HL-60 (cell line): Measurements from ENCODE around the gene OR10J4.

ENCODE experiments used
- DNase-seq, 2 experiments: peaks; one replicate each; pipeline ENCODE4 v3.0.0-alpha.2; 2010 to 2020; ENCODE audit warnings: low read depth in 1 of 2, low spot score in 1 of 2
- H3K27ac ChIP-seq: fragments of 250-450 bp; sonication (Bioruptor Pico); replicated peaks from 2 replicates; pipeline ENCODE4 v1.5.1; 2020; ENCODE audit warnings: mild to moderate bottlenecking, moderate library complexity
- H3K27me3 ChIP-seq: fragments of 250-450 bp; sonication (Bioruptor Pico); 2 replicates; pipeline ENCODE4 v1.5.1; 2021; ENCODE audit warnings: mild to moderate bottlenecking, moderate library complexity; ENCODE audit not compliant: insufficient read depth, poor library complexity, severe bottlenecking
- H3K4me3 ChIP-seq: replicated peaks from 2 replicates; pipeline ENCODE4 v1.5.1; 2011; ENCODE audit warnings: mild to moderate bottlenecking, control low read depth, low read length; ENCODE audit not compliant: insufficient read depth
- GABPA ChIP-seq: IDR thresholded peaks from 2 replicates; pipeline ENCODE4 v1.6.1; 2012; ENCODE audit warnings: low read depth
- POLR2AphosphoS5 ChIP-seq: IDR thresholded peaks from 2 replicates; pipeline ENCODE4 v1.6.1; 2012; ENCODE audit warnings: low read depth
- SPI1 ChIP-seq: IDR thresholded peaks from 2 replicates; pipeline ENCODE4 v1.6.1; 2012; ENCODE audit warnings: low read depth, mild to moderate bottlenecking, borderline replicate concordance
- long read RNA-seq: library from polyadenylated mRNA; unstranded; transcript quantifications from one replicate; pipeline ENCODE4 v2.0.0, GENCODE V29; 2020
- TF ChIP-seq, protein P1 (sequence below): IDR thresholded peaks from 2 replicates; pipeline ENCODE4 v1.6.1; 2012; ENCODE audit warnings: low read depth; ENCODE audit not compliant: insufficient replicate concordance
- TF ChIP-seq, protein P2 (sequence below): IDR thresholded peaks from one replicate; pipeline ENCODE4 v1.5.1; 2011; ENCODE audit warnings: low read length, control low read depth, inconsistent platforms; ENCODE audit not compliant: insufficient read depth

Gene OR10J4
- long read RNA-seq = 0 reads

DNA sequence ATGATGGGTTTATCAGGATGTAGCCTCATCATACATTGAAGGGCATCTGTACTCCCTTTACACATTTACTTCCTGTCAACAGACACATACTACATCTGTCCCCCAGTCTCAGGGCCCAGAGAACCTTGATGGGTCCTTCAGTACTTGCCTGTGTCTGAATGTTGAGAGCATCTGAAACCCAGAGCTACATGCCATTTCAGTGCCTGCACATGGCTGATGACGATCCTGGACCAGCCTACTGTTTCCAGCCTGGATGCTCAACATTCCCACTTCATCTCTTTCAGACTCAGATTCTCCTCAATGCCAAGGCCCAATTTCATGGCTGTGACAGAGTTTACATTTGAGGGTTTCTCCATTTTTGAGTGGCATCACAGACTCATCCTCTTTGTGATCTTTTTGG lies at the start of gene OR10J4:
TSS of gene OR10J4 (plus strand) at position 301 of the 400 bp plus-strand sequence.
- Histone ChIP-seq H3K27me3 (no peaks in the 10 kb centered on the region), H3K27ac (no peak within 1 kb of the TSS), H3K4me3 (no peak within 1 kb of the TSS)
- no peak for DNase-seq
- TF ChIP-seq POLR2AphosphoS5 (no peak), GABPA (no peak)
- TF ChIP-seq, protein P1, sequence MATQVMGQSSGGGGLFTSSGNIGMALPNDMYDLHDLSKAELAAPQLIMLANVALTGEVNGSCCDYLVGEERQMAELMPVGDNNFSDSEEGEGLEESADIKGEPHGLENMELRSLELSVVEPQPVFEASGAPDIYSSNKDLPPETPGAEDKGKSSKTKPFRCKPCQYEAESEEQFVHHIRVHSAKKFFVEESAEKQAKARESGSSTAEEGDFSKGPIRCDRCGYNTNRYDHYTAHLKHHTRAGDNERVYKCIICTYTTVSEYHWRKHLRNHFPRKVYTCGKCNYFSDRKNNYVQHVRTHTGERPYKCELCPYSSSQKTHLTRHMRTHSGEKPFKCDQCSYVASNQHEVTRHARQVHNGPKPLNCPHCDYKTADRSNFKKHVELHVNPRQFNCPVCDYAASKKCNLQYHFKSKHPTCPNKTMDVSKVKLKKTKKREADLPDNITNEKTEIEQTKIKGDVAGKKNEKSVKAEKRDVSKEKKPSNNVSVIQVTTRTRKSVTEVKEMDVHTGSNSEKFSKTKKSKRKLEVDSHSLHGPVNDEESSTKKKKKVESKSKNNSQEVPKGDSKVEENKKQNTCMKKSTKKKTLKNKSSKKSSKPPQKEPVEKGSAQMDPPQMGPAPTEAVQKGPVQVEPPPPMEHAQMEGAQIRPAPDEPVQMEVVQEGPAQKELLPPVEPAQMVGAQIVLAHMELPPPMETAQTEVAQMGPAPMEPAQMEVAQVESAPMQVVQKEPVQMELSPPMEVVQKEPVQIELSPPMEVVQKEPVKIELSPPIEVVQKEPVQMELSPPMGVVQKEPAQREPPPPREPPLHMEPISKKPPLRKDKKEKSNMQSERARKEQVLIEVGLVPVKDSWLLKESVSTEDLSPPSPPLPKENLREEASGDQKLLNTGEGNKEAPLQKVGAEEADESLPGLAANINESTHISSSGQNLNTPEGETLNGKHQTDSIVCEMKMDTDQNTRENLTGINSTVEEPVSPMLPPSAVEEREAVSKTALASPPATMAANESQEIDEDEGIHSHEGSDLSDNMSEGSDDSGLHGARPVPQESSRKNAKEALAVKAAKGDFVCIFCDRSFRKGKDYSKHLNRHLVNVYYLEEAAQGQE = no peak

DNA sequence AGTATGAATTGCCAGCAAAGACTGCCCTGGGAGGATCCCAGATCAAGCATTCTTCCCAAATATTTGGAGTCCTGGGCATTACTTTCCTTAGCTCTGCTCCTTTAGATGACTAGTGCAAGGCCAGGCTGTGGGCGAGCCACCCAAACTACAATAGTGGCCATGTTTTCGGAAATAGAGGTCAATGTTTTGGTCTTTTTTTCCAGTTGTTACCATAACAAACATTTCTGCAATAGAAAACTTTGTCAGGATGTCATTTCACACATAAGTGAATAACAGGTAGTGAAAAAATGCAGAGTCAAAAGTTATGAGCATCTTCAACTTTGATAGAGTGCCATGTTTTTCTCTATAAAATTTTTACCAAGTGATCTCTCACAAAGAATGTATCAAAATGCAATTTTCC lies 25.2 kb upstream of the OR10J4 start:
- Histone ChIP-seq H3K4me3 (no peak overlapping the region), H3K27me3 (peaks cover 3% of the 10 kb centered on the region), H3K27ac (no peak overlapping the region)
- no peak for DNase-seq
- no peak for TF ChIP-seq GABPA
- TF ChIP-seq, protein P2, sequence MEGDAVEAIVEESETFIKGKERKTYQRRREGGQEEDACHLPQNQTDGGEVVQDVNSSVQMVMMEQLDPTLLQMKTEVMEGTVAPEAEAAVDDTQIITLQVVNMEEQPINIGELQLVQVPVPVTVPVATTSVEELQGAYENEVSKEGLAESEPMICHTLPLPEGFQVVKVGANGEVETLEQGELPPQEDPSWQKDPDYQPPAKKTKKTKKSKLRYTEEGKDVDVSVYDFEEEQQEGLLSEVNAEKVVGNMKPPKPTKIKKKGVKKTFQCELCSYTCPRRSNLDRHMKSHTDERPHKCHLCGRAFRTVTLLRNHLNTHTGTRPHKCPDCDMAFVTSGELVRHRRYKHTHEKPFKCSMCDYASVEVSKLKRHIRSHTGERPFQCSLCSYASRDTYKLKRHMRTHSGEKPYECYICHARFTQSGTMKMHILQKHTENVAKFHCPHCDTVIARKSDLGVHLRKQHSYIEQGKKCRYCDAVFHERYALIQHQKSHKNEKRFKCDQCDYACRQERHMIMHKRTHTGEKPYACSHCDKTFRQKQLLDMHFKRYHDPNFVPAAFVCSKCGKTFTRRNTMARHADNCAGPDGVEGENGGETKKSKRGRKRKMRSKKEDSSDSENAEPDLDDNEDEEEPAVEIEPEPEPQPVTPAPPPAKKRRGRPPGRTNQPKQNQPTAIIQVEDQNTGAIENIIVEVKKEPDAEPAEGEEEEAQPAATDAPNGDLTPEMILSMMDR = no peak
- TF ChIP-seq, protein P1 = no peak
- TF ChIP-seq SPI1 = no peak
- no peak for TF ChIP-seq POLR2AphosphoS5

DNA sequence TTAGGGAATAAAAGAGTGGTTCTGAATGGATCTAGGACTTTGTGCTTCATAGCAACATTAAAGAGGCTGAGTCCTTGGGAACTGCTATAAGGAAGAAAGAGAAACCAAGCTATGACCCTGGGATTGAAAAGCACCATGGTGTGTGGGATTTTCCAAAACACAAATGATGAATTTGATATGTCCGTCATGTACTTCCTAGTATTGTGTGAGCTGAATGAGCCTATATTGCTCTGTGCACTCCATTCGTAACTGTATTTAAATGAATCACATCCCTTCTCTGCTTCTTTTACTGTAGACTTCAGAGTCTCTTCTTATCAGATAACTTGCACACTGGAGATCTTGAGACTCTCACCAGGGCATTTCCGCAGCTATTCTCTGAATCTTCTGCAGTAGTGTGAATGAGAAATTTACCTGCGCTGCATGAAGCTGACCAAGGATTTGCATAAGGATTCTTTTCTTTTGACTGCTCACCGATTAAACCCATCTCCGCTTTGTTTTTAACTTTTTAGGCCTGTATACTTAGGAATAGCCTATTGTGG lies 23.1 kb upstream of the OR10J4 start:
- TF ChIP-seq SPI1 (no peak), GABPA (no peak), POLR2AphosphoS5 (no peak)
- TF ChIP-seq, protein P2 = no peak
- TF ChIP-seq, protein P1 = no peak
- Histone ChIP-seq H3K27ac (no peak overlapping the region), H3K4me3 (no peak overlapping the region), H3K27me3 (no peaks in the 10 kb centered on the region)
- no peak for DNase-seq

DNA sequence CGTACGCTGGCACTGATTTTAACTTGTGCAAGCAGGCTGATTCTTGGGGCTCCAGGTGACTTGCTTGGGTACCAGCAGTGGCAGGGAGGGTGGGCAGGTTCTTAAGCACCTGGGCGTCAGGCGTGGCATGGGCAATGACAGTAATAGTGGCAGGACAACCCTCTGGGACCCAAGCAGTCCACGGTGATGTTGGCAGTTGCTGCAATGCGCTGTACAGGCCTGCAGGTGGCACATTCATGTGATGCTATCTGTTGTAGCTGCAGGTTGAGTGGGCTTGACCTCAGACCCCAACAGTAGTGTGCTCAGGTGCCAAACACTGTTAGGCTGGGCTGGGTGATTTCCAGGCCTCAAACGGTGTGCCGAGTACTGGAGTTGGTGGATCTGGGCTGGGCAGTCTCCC lies 10.2 kb upstream of the OR10J4 start:
- H3K4me3 ChIP-seq = no peak overlapping the region
- H3K27me3 ChIP-seq = no peaks in the 10 kb centered on the region
- DNase-seq = no peak
- TF ChIP-seq SPI1 = no peak
- TF ChIP-seq, protein P2 = peak; percentile 7
- no peak for TF ChIP-seq GABPA
- TF ChIP-seq POLR2AphosphoS5 = no peak
- TF ChIP-seq, protein P1 = no peak
- H3K27ac ChIP-seq = no peak overlapping the region
